Liver (tissue), 9 donors: ENCODE data around the gene RPL10A. TPM values are rescaled to one million over a fixed set of nuclear protein-coding genes. Genes with fewer than 3 reads are reported as not detected.

Source experiments
- DNase-seq: peaks from one replicate; pipeline ENCODE4 v3.0.0-alpha.2; 2017; ENCODE audit warnings: low spot score
- H3K27ac ChIP-seq, 2 donors: one replicate each; pipeline ENCODE4 v1.7.0; 2013; ENCODE audit warnings: inconsistent platforms in 2 of 2, low read length in 2 of 2, control low read depth in 1 of 2, low read depth in 1 of 2, mild to moderate bottlenecking in 1 of 2
- H3K27me3 ChIP-seq, 4 donors: one replicate each; pipeline versions ENCODE4 v1.6.1 to v1.7.0; 2013; ENCODE audit warnings: low read length in 3 of 4, inconsistent platforms in 1 of 4, mild to moderate bottlenecking in 1 of 4, moderate library complexity in 1 of 4; ENCODE audit not compliant: control insufficient read depth in 4 of 4, insufficient read depth in 4 of 4
- H3K36me3 ChIP-seq, 4 donors: one replicate each; pipeline versions ENCODE4 v1.6.1 to v1.7.0; 2013; ENCODE audit warnings: low read length in 3 of 4, mild to moderate bottlenecking in 3 of 4, low read depth in 1 of 4, moderate library complexity in 1 of 4; ENCODE audit not compliant: control insufficient read depth in 4 of 4, insufficient read depth in 3 of 4
- H3K4me1 ChIP-seq, 4 donors: one replicate each; pipeline versions ENCODE4 v1.6.1 to v1.7.0; 2013; ENCODE audit warnings: low read length in 3 of 4, mild to moderate bottlenecking in 3 of 4, moderate library complexity in 1 of 4; ENCODE audit not compliant: control insufficient read depth in 4 of 4, insufficient read depth in 4 of 4
- H3K4me3 ChIP-seq, 3 donors: one replicate each; pipeline versions ENCODE4 v1.6.1 to v1.7.0; 2013; ENCODE audit warnings: low read length in 3 of 3, control low read depth in 1 of 3, low read depth in 1 of 3, mild to moderate bottlenecking in 1 of 3
- H3K9ac ChIP-seq, 2 donors: one replicate each; pipeline ENCODE4 v1.7.0; 2013; ENCODE audit warnings: low read length in 2 of 2, mild to moderate bottlenecking in 2 of 2, moderate library complexity in 2 of 2, control low read depth in 1 of 2, low read depth in 1 of 2
- H3K9me3 ChIP-seq, 4 donors: one replicate each; pipeline versions ENCODE4 v1.6.1 to v1.7.0; 2013; ENCODE audit warnings: low read length in 3 of 4; ENCODE audit not compliant: control insufficient read depth in 4 of 4
- EGR1 ChIP-seq, 2 donors: IDR thresholded peaks; 2 replicates each; pipeline ENCODE4 v1.6.1; 2016 to 2018; ENCODE audit warnings: antibody characterized with exemption in 2 of 2, low read depth in 2 of 2
- FOXA2 ChIP-seq: IDR thresholded peaks from 2 replicates; pipeline ENCODE4 v1.6.1; 2016; ENCODE audit warnings: antibody characterized with exemption
- GABPA ChIP-seq, 2 donors: IDR thresholded peaks in 1 of 2; conservative IDR thresholded peaks in 1 of 2; 2 replicates each; pipeline ENCODE4 v1.6.1; 2016; ENCODE audit warnings: antibody characterized with exemption in 2 of 2, mild to moderate bottlenecking in 1 of 2, moderate library complexity in 1 of 2
- HNF4A ChIP-seq, 2 donors: conservative IDR thresholded peaks; 2 replicates each; pipeline ENCODE4 v1.6.1; 2016; ENCODE audit warnings: antibody characterized with exemption in 2 of 2, mild to moderate bottlenecking in 2 of 2
- HNF4G ChIP-seq: IDR thresholded peaks from 2 replicates; pipeline ENCODE4 v1.6.1; 2016; ENCODE audit warnings: antibody characterized with exemption
- JUND ChIP-seq, 2 donors: IDR thresholded peaks; 2 replicates each; pipeline ENCODE4 v1.6.1; 2016; ENCODE audit warnings: antibody characterized with exemption in 2 of 2
- NR2F2 ChIP-seq: IDR thresholded peaks from 2 replicates; pipeline ENCODE4 v1.6.1; 2016; ENCODE audit warnings: antibody characterized with exemption
- RAD21 ChIP-seq, 2 donors: IDR thresholded peaks; 2 replicates each; pipeline ENCODE4 v1.6.1; 2016; ENCODE audit warnings: antibody characterized with exemption in 2 of 2, mild to moderate bottlenecking in 2 of 2
- RXRA ChIP-seq, 2 donors: IDR thresholded peaks; 2 replicates each; pipeline ENCODE4 v1.6.1; 2017 to 2018; ENCODE audit warnings: antibody characterized with exemption in 2 of 2, mild to moderate bottlenecking in 1 of 2
- SP1 ChIP-seq: IDR thresholded peaks from 2 replicates; pipeline ENCODE4 v1.6.1; 2018; ENCODE audit warnings: antibody characterized with exemption, mild to moderate bottlenecking
- TAF1 ChIP-seq: conservative IDR thresholded peaks from 2 replicates; pipeline ENCODE4 v1.6.1; 2016; ENCODE audit warnings: antibody characterized with exemption, mild to moderate bottlenecking
- YY1 ChIP-seq: IDR thresholded peaks from 2 replicates; pipeline ENCODE4 v1.6.1; 2016; ENCODE audit warnings: antibody characterized with exemption, mild to moderate bottlenecking
- WGBS: extraction: QIAGEN DNeasy Blood & Tissue Kit; methylation state at CpG from one replicate; pipeline ENCODE4 v1.1.7; 2013; 5-methylcytosine and 5-hydroxymethylcytosine counted together
- polyA plus RNA-seq, 2 donors: library from polyadenylated mRNA; stranded (reverse) in 1 of 2; unstranded in 1 of 2; fragments of 200-250 nt in 1 of 2; fragments of >200 nt in 1 of 2; fragmentation: Nextera tagmentation in 1 of 2; extraction: Ambion mirVana in 1 of 2; gene quantifications; one replicate each; pipeline versions ENCODE4 v1.2.1 to v1.2.3, GENCODE V29; 2013 to 2015
- total RNA-seq, 2 donors: library from RNA; depleted of rRNA; stranded (reverse); fragments of >200 nt; gene quantifications; one replicate each; pipeline ENCODE4 v1.2.3, GENCODE V29; 2014
- TF ChIP-seq, protein P1 (sequence below): IDR thresholded peaks from 2 replicates; pipeline ENCODE4 v1.6.1; 2016; ENCODE audit warnings: antibody characterized with exemption
- TF ChIP-seq, protein P2 (sequence below): fragments of 150-350 bp; IDR thresholded peaks from 2 replicates; pipeline ENCODE4 v1.5.1; 2017; ENCODE audit warnings: improper control_type of control experiment, low read depth, low read length; ENCODE audit not compliant: missing input control
- TF ChIP-seq, protein P3 (sequence below): IDR thresholded peaks from 2 replicates; pipeline ENCODE4 v1.6.1; 2016; ENCODE audit warnings: antibody characterized with exemption
- TF ChIP-seq, protein P4 (sequence below): IDR thresholded peaks from 2 replicates; pipeline ENCODE4 v1.6.1; 2016; ENCODE audit warnings: antibody characterized with exemption, mild to moderate bottlenecking
- TF ChIP-seq, protein P5 (sequence below): IDR thresholded peaks from 2 replicates; pipeline ENCODE4 v1.6.1; 2016; ENCODE audit warnings: antibody characterized with exemption
- donor health status: healthy.
- donor health status: healthy.
- donor health status: healthy.
- donor health status: healthy.
- donor health status: healthy.

Gene RPL10A
- total and polyA plus RNA-seq, 4 donors, result 213 to 1,235 (median 528) TPM

DNA sequence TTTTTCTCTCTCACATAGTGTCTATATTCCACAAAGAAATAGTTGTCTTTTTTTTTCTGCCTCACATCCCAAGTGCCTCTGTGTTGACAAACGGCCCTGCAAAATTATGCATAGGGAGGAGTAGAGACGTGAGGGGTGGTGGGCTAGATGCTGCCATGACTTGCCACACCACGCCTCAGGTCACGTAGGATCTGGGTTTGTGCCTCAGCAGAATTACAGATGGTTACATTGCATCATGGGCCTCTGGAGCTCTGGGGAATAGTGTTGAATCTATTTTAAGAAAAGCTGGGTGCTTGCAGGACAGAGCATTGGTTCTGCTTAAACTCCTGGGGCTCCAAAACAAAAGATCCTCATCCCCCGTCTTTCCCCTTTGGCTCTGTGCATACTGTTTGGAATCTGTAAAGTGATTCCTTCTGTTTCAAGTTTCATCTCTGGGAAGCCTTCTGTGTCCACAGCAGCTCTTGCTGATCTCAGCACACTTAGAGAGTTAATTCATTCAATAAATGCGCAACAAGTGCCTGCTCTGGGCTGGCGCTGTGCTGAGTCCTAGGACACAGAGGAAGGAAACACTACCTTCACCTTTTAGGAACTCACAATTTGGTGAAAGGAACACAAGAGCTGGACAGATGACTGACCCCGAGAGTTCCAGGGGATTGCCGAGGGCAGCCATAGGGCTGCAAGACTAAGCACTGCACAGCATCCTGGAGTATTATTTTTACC lies 13.7 kb upstream of the RPL10A start:
- Histone ChIP-seq H3K4me1 (peaks cover 5 to 19% (median 14%) of the 10 kb centered on the region in 4 donors), H3K9ac (no peak overlapping the region), H3K36me3 (no peaks in the 10 kb centered on the region), H3K4me3 (no peak overlapping the region), H3K27me3 (no peaks in the 10 kb centered on the region), H3K27ac (no peak overlapping the region), H3K9me3 (no peaks in the 10 kb centered on the region)
- 94% methylated on average over 9 of the region's 9 CpGs for WGBS
- TF ChIP-seq HNF4A (conservative IDR thresholded peaks at IDR 0.05) (no peak), HNF4G (no peak), GABPA (IDR thresholded peaks at IDR 0.05 in 1 of 2, conservative IDR thresholded peaks at IDR 0.05 in 1 of 2) (no peak), FOXA2 (no peak), SP1 (no peak), JUND (IDR thresholded peaks at IDR 0.05) (no peak), RXRA (IDR thresholded peaks at IDR 0.05) (no peak), NR2F2 (no peak), YY1 (no peak), RAD21 (IDR thresholded peaks at IDR 0.05) (no peak), TAF1 (no peak), EGR1 (IDR thresholded peaks at IDR 0.05; ENCODE audit: low read depth in 2 of 2) (no peak)
- TF ChIP-seq, protein P1, sequence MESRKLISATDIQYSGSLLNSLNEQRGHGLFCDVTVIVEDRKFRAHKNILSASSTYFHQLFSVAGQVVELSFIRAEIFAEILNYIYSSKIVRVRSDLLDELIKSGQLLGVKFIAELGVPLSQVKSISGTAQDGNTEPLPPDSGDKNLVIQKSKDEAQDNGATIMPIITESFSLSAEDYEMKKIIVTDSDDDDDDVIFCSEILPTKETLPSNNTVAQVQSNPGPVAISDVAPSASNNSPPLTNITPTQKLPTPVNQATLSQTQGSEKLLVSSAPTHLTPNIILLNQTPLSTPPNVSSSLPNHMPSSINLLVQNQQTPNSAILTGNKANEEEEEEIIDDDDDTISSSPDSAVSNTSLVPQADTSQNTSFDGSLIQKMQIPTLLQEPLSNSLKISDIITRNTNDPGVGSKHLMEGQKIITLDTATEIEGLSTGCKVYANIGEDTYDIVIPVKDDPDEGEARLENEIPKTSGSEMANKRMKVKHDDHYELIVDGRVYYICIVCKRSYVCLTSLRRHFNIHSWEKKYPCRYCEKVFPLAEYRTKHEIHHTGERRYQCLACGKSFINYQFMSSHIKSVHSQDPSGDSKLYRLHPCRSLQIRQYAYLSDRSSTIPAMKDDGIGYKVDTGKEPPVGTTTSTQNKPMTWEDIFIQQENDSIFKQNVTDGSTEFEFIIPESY, result no peak
- TF ChIP-seq, protein P2, sequence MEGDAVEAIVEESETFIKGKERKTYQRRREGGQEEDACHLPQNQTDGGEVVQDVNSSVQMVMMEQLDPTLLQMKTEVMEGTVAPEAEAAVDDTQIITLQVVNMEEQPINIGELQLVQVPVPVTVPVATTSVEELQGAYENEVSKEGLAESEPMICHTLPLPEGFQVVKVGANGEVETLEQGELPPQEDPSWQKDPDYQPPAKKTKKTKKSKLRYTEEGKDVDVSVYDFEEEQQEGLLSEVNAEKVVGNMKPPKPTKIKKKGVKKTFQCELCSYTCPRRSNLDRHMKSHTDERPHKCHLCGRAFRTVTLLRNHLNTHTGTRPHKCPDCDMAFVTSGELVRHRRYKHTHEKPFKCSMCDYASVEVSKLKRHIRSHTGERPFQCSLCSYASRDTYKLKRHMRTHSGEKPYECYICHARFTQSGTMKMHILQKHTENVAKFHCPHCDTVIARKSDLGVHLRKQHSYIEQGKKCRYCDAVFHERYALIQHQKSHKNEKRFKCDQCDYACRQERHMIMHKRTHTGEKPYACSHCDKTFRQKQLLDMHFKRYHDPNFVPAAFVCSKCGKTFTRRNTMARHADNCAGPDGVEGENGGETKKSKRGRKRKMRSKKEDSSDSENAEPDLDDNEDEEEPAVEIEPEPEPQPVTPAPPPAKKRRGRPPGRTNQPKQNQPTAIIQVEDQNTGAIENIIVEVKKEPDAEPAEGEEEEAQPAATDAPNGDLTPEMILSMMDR, result no peak
- TF ChIP-seq, protein P3, sequence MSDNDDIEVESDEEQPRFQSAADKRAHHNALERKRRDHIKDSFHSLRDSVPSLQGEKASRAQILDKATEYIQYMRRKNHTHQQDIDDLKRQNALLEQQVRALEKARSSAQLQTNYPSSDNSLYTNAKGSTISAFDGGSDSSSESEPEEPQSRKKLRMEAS, result no peak
- TF ChIP-seq, protein P4, sequence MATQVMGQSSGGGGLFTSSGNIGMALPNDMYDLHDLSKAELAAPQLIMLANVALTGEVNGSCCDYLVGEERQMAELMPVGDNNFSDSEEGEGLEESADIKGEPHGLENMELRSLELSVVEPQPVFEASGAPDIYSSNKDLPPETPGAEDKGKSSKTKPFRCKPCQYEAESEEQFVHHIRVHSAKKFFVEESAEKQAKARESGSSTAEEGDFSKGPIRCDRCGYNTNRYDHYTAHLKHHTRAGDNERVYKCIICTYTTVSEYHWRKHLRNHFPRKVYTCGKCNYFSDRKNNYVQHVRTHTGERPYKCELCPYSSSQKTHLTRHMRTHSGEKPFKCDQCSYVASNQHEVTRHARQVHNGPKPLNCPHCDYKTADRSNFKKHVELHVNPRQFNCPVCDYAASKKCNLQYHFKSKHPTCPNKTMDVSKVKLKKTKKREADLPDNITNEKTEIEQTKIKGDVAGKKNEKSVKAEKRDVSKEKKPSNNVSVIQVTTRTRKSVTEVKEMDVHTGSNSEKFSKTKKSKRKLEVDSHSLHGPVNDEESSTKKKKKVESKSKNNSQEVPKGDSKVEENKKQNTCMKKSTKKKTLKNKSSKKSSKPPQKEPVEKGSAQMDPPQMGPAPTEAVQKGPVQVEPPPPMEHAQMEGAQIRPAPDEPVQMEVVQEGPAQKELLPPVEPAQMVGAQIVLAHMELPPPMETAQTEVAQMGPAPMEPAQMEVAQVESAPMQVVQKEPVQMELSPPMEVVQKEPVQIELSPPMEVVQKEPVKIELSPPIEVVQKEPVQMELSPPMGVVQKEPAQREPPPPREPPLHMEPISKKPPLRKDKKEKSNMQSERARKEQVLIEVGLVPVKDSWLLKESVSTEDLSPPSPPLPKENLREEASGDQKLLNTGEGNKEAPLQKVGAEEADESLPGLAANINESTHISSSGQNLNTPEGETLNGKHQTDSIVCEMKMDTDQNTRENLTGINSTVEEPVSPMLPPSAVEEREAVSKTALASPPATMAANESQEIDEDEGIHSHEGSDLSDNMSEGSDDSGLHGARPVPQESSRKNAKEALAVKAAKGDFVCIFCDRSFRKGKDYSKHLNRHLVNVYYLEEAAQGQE, result no peak
- TF ChIP-seq, protein P5, sequence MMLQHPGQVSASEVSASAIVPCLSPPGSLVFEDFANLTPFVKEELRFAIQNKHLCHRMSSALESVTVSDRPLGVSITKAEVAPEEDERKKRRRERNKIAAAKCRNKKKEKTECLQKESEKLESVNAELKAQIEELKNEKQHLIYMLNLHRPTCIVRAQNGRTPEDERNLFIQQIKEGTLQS, result no peak
- DNase-seq, result no peak
